Activated naive CD8-positive, alpha-beta T cell treated with anti-CD3 and anti-CD28 coated beads, Interleukin-2, amount 50 U/mL, for 24 hours (primary cell): Measurements from ENCODE around the gene CACNB2.
"Not testable (repeated sequence)": the region's sequence is repeated elsewhere in the genome, so short reads cannot be mapped to it uniquely, and the experiment has no call there.

ENCODE experiments used
- ATAC-seq: fragments of 150-1000 bp; cut with Tn5 transposase; one replicate; pipeline ENCODE4 v1.10.0; 2021
- DNase-seq: peaks from one replicate; pipeline ENCODE4 v3.0.0; 2021
- H3K27ac Mint-ChIP-seq: one replicate; pipeline ENCODE4 v1.8.0; 2021; ENCODE audit warnings: mild to moderate bottlenecking, mixed read lengths
- H3K27me3 Mint-ChIP-seq: one replicate; pipeline ENCODE4 v1.8.0; 2021; ENCODE audit warnings: mixed read lengths
- H3K36me3 Mint-ChIP-seq: one replicate; pipeline ENCODE4 v1.8.0; 2021; ENCODE audit warnings: low read depth, mixed read lengths
- H3K4me1 Mint-ChIP-seq: one replicate; pipeline ENCODE4 v1.8.0; 2021; ENCODE audit warnings: mixed read lengths
- H3K4me3 Mint-ChIP-seq: one replicate; pipeline ENCODE4 v1.8.0; 2021; ENCODE audit warnings: mild to moderate bottlenecking, moderate library complexity, mixed read lengths
- H3K9me3 Mint-ChIP-seq: one replicate; pipeline ENCODE4 v1.8.0; 2021; ENCODE audit warnings: mixed read lengths

The CACNB2 gene

GRCh38 chr10:18557960-18558359 is 417.7 kb downstream of the CACNB2 start:
- Mint-ChIP-seq H3K4me1 (no peaks in the 10 kb centered on the region), H3K36me3 (no peaks in the 10 kb centered on the region), H3K27me3 (no peaks in the 10 kb centered on the region), H3K9me3 (no peaks in the 10 kb centered on the region), H3K27ac (no peak overlapping the region), H3K4me3 (no peak overlapping the region)
- DNase-seq = no peak
- no peak for ATAC-seq

DNA sequence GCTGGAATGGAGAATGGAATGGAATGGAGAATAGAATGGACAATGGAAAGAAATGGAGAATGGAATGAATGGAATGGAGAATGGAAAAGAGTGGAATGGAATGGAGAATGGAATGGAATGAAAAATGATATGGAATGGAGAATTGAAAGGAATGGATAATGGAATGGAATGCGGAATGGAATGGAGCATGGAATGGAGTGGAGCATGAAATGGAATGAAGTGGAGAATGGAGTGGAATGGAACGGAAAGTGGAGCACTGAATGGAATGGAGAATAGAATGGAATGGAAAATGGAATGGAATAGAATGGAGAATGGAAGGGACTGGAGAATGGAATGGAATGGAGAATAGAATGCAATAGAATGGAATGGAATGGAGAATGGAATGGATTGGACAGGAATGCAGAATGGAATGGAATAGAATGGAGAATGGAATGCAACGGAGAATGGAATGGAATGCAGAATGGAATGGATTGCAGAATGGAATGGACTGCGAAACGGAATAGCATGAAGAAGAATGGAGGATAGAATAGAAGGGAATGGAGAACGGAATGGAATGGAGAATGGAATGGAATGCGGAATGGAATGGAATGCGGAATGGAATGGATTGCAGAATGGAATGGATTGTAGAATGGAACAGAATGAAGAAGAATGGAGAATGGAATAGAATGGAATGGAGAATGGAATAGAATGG is 421.8 kb downstream of the CACNB2 start:
- no peak for ATAC-seq
- Mint-ChIP-seq H3K36me3 (no peaks in the 10 kb centered on the region), H3K27ac (no peak overlapping the region), H3K4me1 (no peaks in the 10 kb centered on the region), H3K27me3 (no peaks in the 10 kb centered on the region), H3K9me3 (no peaks in the 10 kb centered on the region), H3K4me3 (no peak overlapping the region)
- no peak for DNase-seq

GRCh38 chr10:18563003-18563726 is 422.9 kb downstream of the CACNB2 start:
- Mint-ChIP-seq H3K27me3 (no peaks in the 10 kb centered on the region), H3K27ac (no peak overlapping the region), H3K9me3 (no peaks in the 10 kb centered on the region), H3K4me1 (no peaks in the 10 kb centered on the region), H3K36me3 (no peaks in the 10 kb centered on the region), H3K4me3 (no peak overlapping the region)
- no peak for ATAC-seq
- no peak for DNase-seq

DNA sequence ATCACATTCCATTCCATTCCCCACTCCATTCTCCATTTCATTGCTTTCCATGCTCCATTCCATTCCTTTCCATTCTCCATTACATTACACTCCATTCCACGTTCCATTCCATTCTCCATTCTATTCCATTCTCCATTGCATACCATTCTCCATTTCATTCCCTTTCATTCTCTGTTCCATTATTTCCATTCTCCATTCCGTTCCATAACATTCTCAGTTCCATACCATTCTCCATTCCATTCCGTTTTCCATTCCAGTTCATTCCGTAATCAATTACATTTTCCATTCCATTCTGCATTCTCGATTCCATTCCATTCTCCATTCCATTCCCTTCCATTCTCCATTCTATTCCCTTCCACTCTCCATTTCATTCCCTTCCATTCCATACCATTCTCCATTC is 424.8 kb downstream of the CACNB2 start:
- no peaks in the 10 kb centered on the region for H3K4me1 Mint-ChIP-seq
- H3K4me3 Mint-ChIP-seq = no peak overlapping the region
- H3K27ac Mint-ChIP-seq = no peak overlapping the region
- no peaks in the 10 kb centered on the region for H3K27me3 Mint-ChIP-seq
- DNase-seq (no peak), ATAC-seq (no peak)
- H3K9me3 Mint-ChIP-seq = no peaks in the 10 kb centered on the region
- H3K36me3 Mint-ChIP-seq = no peaks in the 10 kb centered on the region

DNA sequence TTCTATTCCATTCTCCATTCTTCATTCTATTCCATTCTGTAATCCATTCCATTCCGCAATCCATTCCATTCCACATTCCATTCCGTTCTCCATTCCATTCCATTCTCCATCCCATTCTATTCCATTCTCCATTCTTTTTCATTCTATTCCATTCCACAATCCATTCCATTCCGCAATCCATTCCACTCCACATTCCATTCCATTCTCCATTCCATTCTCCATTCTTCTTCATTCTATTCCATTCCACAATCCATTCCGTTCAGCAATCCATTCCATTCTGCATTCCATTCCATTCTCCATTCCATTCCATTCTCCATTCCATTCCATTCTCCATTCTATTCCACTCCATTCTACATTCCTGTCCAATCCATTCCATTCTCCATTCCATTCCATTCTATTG is 426.0 kb downstream of the CACNB2 start:
- no peak overlapping the region for H3K4me3 Mint-ChIP-seq
- H3K27ac Mint-ChIP-seq = no peak overlapping the region
- H3K4me1 Mint-ChIP-seq = no peaks in the 10 kb centered on the region
- ATAC-seq = no peak
- no peaks in the 10 kb centered on the region for H3K36me3 Mint-ChIP-seq
- H3K27me3 Mint-ChIP-seq = no peaks in the 10 kb centered on the region
- DNase-seq = no peak
- H3K9me3 Mint-ChIP-seq = no peaks in the 10 kb centered on the region

GRCh38 chr10:18567343-18567856 is 427.2 kb downstream of the CACNB2 start:
- ATAC-seq (no peak), DNase-seq (no peak)
- H3K27me3 Mint-ChIP-seq = no peaks in the 10 kb centered on the region
- H3K9me3 Mint-ChIP-seq = no peaks in the 10 kb centered on the region
- no peaks in the 10 kb centered on the region for H3K36me3 Mint-ChIP-seq
- no peak overlapping the region for H3K4me3 Mint-ChIP-seq
- no peak overlapping the region for H3K27ac Mint-ChIP-seq
- no peaks in the 10 kb centered on the region for H3K4me1 Mint-ChIP-seq

- not testable (repeated sequence) for H3K36me3 Mint-ChIP-seq, H3K9me3 Mint-ChIP-seq, H3K27me3 Mint-ChIP-seq, H3K27ac Mint-ChIP-seq, H3K4me3 Mint-ChIP-seq, DNase-seq, ATAC-seq, H3K4me1 Mint-ChIP-seq
Observed at GRCh38 chr10:18570386-18570785, 430.2 kb downstream of the CACNB2 start.

- H3K27ac Mint-ChIP-seq = no peak overlapping the region
- peaks cover 10% of the 10 kb centered on the region for H3K36me3 Mint-ChIP-seq
- DNase-seq (no peak), ATAC-seq (no peak)
- no peaks in the 10 kb centered on the region for H3K4me1 Mint-ChIP-seq
- H3K27me3 Mint-ChIP-seq = no peaks in the 10 kb centered on the region
- no peak overlapping the region for H3K4me3 Mint-ChIP-seq
- H3K9me3 Mint-ChIP-seq = no peaks in the 10 kb centered on the region
Observed at GRCh38 chr10:18571076-18571475, 430.9 kb downstream of the CACNB2 start.

DNA sequence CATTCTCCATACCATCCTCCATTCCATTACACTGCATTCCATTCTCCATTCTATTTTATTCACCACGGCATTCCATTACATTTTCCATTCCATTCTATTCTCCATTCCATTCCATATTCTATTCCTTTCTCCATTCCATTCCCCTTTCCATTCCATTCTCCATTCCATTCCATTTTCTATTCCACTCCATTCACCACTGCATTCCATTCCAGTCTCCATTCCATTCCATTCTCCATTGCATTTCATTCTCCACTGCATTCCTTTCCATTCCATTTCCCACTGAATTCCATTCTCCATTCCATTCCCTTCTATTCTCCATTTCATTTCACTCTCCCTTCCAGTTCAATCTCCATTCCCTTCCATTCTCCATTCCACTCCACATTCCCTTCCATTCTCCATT is 431.6 kb downstream of the CACNB2 start:
- Mint-ChIP-seq H3K27me3 (no peaks in the 10 kb centered on the region), H3K4me3 (no peak overlapping the region), H3K36me3 (peaks cover 13% of the 10 kb centered on the region), H3K9me3 (peaks cover 2% of the 10 kb centered on the region), H3K27ac (no peak overlapping the region), H3K4me1 (no peaks in the 10 kb centered on the region)
- ATAC-seq = no peak
- no peak for DNase-seq

DNA sequence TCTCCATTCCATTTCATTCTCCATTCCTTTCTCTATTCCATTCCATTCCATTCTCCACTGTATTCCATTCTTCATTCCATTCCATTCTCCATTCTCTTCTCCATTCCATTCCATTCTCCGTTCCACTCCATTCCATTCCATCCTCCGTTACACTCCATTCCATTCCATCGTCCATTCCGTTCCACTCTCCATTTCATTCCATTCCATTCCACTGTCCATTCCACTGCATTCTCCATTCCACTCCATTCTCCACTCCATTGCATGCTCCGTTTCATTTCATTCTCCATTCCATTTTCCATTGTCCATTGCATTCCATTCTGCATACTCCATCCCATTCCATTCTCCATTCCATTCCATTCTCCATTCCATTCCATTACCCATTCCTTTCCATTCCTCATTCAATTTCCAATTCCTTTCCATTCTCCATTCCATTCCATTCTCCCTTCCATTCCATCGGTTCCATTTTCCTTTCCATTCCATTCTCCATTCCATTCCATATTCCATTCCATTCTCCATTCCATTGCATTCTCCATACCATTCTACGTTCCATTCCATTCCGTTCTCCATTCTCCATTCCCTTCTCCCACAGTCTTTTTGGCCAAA is 432.8 kb downstream of the CACNB2 start:
- H3K27ac Mint-ChIP-seq = no peak overlapping the region
- H3K27me3 Mint-ChIP-seq = no peaks in the 10 kb centered on the region
- DNase-seq (no peak), ATAC-seq (no peak)
- peaks cover 12% of the 10 kb centered on the region for H3K9me3 Mint-ChIP-seq
- no peaks in the 10 kb centered on the region for H3K4me1 Mint-ChIP-seq
- peaks cover 24% of the 10 kb centered on the region for H3K36me3 Mint-ChIP-seq
- H3K4me3 Mint-ChIP-seq = no peak overlapping the region

- Mint-ChIP-seq H3K27me3 (no peaks in the 10 kb centered on the region), H3K4me3 (no peak overlapping the region), H3K9me3 (peaks cover 21% of the 10 kb centered on the region), H3K36me3 (peaks cover 57% of the 10 kb centered on the region), H3K4me1 (no peaks in the 10 kb centered on the region), H3K27ac (no peak overlapping the region)
- DNase-seq (no peak), ATAC-seq (no peak)
Observed at GRCh38 chr10:18576586-18576985, 436.4 kb downstream of the CACNB2 start.

GRCh38 chr10:18577823-18578685 is 437.8 kb downstream of the CACNB2 start:
- H3K27ac Mint-ChIP-seq = no peak overlapping the region
- DNase-seq = no peak
- H3K4me1 Mint-ChIP-seq = peaks cover 7% of the 10 kb centered on the region
- H3K27me3 Mint-ChIP-seq = no peaks in the 10 kb centered on the region
- H3K9me3 Mint-ChIP-seq = peaks cover 21% of the 10 kb centered on the region
- H3K36me3 Mint-ChIP-seq = peaks cover 69% of the 10 kb centered on the region
- ATAC-seq = no peak
- no peak overlapping the region for H3K4me3 Mint-ChIP-seq

- Mint-ChIP-seq H3K27ac (no peak overlapping the region), H3K36me3 (peaks cover 79% of the 10 kb centered on the region), H3K4me1 (peaks cover 14% of the 10 kb centered on the region), H3K9me3 (peaks cover 9% of the 10 kb centered on the region), H3K4me3 (no peak overlapping the region), H3K27me3 (no peaks in the 10 kb centered on the region)
- DNase-seq (no peak), ATAC-seq (no peak)
Observed at GRCh38 chr10:18582803-18583202, 442.6 kb downstream of the CACNB2 start.

DNA sequence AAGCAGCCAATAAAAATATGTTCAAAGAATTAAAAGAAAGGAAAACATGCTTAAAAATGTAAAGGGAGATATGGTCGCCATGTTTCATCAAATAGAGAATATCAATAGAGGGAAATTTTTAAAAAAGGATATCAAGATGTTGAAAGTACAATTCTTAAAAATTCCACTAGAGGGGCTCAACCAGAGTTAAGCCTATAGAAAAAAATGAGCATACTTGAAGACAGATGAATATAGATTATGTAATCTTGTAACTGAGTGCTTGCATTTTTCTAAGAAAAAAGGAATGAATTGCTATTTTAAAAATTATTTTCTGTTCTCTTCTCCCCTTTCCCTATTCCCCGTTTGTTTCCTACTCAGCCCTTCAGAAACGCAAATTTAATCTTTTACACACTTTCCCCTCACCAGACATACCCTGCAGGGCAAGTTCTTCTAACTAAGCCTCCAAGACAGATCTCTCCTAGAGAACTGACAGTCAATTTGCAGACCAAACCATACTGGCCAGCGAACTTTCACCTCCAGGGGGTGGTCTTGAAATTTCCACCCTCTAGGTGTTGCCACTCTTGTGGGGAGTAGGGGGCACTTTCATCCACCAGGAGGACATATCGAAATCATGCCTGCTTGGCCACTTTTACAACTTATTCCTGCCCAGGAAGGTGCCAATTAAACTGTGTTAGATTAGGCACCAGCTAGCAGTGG is 443.5 kb downstream of the CACNB2 start:
- no peak for DNase-seq
- peaks cover 14% of the 10 kb centered on the region for H3K4me1 Mint-ChIP-seq
- H3K9me3 Mint-ChIP-seq = peaks cover 4% of the 10 kb centered on the region
- ATAC-seq = no peak
- no peaks in the 10 kb centered on the region for H3K27me3 Mint-ChIP-seq
- H3K4me3 Mint-ChIP-seq = no peak overlapping the region
- H3K27ac Mint-ChIP-seq = no peak overlapping the region
- H3K36me3 Mint-ChIP-seq = peaks cover 72% of the 10 kb centered on the region
